Measurements from ENCODE around the gene ARFGAP1.

- TF ChIP-seq CTCF (IDR thresholded peaks at IDR 0.05; ENCODE audit: low read depth, low read length) (no peak), EZH2phosphoT487 (IDR thresholded peaks at IDR 0.05; ENCODE audit: low read depth) (no peak)
Observed at GRCh38 chr20:63292292-63292701, 19.7 kb downstream of the ARFGAP1 start.
